ENCODE data around the gene LY6G5C. TPM values are rescaled to one million over a fixed set of nuclear protein-coding genes. Genes with fewer than 3 reads are reported as not detected.
A peak's percentile ranks its signal among the peaks of the same experiment; 100 is the strongest.

The LY6G5C gene
- total RNA-seq, 6 experiments from 2014 or later: 2.2 to 2.9 (median 2.8) TPM

DNA sequence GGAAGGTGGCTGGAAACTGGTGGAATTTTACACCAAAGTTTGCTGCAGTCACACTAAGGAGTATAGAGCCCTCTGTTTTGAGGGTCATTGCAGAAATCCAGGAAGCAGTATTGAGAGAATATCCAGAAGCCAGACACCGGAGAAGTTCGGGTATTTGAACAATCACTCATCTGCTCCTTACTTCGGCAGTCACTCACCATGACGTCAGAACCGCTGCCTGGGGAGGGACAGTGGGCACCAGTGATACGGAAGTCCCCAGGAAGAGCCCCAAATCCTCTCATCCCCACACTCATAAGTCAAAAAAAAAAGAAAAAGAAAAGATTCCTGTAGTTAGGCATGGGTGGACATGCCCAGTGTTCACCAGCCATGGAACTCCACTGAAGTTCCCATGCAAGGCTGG lies 4.0 kb downstream of the LY6G5C start:
- no peak overlapping the region for H3K27ac Mint-ChIP-seq
- H3K27me3 Mint-ChIP-seq (ENCODE audit: insufficient read depth): peaks cover 5% of the 10 kb centered on the region
- no peak overlapping the region for H3K4me3 Mint-ChIP-seq
- H3K36me3 Mint-ChIP-seq (ENCODE audit: low read depth): peaks cover 16% of the 10 kb centered on the region
- TF ChIP-seq, protein P1, sequence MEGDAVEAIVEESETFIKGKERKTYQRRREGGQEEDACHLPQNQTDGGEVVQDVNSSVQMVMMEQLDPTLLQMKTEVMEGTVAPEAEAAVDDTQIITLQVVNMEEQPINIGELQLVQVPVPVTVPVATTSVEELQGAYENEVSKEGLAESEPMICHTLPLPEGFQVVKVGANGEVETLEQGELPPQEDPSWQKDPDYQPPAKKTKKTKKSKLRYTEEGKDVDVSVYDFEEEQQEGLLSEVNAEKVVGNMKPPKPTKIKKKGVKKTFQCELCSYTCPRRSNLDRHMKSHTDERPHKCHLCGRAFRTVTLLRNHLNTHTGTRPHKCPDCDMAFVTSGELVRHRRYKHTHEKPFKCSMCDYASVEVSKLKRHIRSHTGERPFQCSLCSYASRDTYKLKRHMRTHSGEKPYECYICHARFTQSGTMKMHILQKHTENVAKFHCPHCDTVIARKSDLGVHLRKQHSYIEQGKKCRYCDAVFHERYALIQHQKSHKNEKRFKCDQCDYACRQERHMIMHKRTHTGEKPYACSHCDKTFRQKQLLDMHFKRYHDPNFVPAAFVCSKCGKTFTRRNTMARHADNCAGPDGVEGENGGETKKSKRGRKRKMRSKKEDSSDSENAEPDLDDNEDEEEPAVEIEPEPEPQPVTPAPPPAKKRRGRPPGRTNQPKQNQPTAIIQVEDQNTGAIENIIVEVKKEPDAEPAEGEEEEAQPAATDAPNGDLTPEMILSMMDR (IDR thresholded peaks at IDR 0.05): no peak
- peaks cover 17% of the 10 kb centered on the region for H3K4me1 Mint-ChIP-seq (ENCODE audit: low read depth)
- no peaks in the 10 kb centered on the region for H3K9me3 Mint-ChIP-seq
- DNase-seq: no peak

DNA sequence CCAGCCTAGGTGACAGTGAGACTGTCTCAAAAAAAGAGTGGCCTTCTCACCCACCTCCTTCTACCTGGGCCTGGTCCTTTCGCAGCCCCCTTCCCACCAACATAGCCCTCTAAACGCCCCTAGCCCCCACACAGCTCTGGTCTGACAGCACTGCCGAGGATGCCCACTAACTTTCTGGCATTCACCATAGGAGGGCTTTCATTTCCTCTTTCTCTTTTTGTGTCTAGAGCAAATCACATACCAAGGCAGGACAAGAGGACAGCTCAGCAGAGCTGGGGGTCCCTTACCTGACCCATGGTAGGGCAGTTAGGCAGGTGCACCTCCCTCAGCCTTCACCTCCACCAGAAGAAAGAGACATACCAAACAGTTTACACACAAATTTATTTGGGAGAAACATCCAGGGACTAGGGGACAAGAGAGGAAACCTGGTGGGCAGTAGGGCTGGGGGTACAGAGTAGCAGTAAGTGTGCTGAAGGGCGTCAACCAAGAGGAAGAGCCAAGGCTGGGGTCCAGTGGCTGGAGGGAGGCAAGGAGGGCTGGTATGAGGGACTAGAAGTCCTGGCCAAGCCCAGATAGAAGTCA lies 4.5 kb downstream of the LY6G5C start:
- Mint-ChIP-seq H3K4me3 (no peak overlapping the region), H3K27me3 (ENCODE audit: insufficient read depth) (peaks cover 5% of the 10 kb centered on the region), H3K36me3 (ENCODE audit: low read depth) (peaks cover 18% of the 10 kb centered on the region), H3K9me3 (no peaks in the 10 kb centered on the region), H3K4me1 (ENCODE audit: low read depth) (peaks cover 14% of the 10 kb centered on the region), H3K27ac (no peak overlapping the region)
- no peak for DNase-seq
- TF ChIP-seq, protein P1 (IDR thresholded peaks at IDR 0.05): no peak

DNA sequence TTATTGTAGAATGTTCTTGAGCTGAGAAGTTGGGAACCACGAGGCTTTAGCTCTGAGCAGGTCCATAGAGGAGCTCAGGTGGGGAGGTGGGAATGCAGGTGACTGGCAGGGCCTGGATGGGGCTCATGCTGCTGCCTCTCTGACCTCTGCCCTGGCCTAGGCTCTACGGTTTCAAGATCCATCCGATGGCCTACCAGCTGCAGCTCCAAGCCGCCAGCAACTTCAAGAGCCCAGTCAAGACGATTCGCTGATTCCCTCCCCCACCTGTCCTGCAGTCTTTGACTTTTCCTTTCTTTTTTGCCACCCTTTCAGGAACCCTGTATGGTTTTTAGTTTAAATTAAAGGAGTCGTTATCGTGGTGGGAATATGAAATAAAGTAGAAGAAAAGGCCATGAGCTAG lies 11.2 kb downstream of the LY6G5C start, which contains the start of gene LY6G5B:
LY6G5B (plus strand) TSS at position 301 of the 400 bp plus-strand sequence. CDS start 975 bp downstream, outside the sequence.
- Mint-ChIP-seq H3K36me3 (ENCODE audit: low read depth) (peaks cover 57% of the 10 kb centered on the region), H3K4me3 (no peak within 1 kb of the TSS), H3K9me3 (no peaks in the 10 kb centered on the region), H3K27me3 (ENCODE audit: insufficient read depth) (peaks cover 8% of the 10 kb centered on the region), H3K27ac (peak within 1 kb of the TSS; percentile 31), H3K4me1 (ENCODE audit: low read depth) (peaks cover 40% of the 10 kb centered on the region)
- TF ChIP-seq, protein P1 (IDR thresholded peaks at IDR 0.05): no peak
- DNase-seq: no peak

DNA sequence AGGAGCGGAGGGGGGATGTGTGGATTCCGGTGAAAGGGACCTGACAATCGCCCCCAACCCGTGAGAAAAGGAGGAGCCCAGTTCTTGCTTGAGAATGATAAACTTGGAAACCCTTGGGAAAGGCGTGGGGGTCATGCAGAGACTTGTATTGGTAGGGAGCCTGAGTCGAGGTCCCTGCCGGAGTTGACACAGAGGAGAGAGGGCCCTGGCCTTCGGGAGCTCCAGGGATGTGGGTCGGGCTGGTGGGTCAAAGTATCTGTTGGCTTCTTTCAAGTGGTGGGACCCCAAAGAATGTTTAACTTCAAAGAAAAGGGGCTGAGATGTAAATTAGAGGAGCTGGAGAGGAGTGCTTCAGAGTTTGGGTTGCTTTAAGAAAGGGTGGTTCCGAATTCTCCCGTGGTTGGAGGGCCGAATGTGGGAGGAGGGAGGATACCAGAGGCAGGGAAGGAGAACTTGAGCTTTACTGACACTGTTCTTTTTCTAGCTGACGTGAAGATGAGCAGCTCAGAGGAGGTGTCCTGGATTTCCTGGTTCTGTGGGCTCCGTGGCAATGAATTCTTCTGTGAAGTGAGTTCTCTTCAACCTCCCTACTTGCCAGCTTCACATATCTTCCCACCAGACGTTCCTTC lies 14.4 kb downstream of the LY6G5C start:
- Mint-ChIP-seq H3K27me3 (ENCODE audit: insufficient read depth) (peaks cover 4% of the 10 kb centered on the region), H3K4me3 (peak overlapping the region; percentile 95), H3K9me3 (no peaks in the 10 kb centered on the region), H3K36me3 (ENCODE audit: low read depth) (peaks cover 52% of the 10 kb centered on the region), H3K4me1 (ENCODE audit: low read depth) (peaks cover 63% of the 10 kb centered on the region), H3K27ac (peak overlapping the region; percentile 98)
- TF ChIP-seq, protein P1 (IDR thresholded peaks at IDR 0.05): no peak
- no peak for DNase-seq

DNA sequence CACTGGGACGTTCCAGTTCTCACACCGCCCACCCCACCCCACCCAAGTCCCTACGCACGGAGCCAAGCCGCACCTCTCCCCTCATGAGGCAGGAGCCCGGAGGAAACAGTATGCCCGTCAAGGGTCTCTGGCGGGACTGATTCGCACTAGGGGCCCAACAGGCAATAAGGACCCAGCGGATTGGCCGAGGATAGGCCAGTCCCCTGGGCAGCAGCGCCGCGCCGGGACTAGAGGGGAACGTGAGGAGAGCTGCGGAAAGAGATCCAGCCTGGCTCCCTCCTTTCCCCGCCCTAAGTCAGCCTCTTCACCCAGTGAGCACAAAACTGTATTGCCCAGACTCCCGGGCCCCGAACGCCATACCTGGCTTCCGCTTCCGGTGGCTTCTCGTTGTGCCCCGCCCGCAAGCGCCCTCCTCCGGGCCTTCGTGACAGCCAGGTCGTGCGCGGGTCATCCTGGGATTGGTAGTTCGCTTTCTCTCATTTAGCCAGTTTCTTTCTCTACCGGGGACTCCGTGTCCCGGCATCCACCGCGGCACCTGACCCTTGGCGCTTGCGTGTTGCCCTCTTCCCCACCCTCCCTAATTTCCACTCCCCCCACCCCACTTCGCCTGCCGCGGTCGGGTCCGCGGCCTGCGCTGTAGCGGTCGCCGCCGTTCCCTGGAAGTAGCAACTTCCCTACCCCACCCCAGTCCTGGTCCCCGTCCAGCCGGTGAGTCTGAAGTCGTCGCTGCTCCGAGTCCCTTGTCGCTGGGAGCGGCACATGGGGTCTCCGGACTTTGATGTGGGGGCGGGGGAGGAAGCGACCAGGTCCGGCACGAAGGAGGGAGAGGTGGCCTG lies 15.1 kb downstream of the LY6G5C start, which contains the start of gene CSNK2B:
CSNK2B (plus strand) TSS at position 580 of the 836 bp plus-strand sequence. CDS start 752 bp downstream, outside the sequence.
- H3K4me1 Mint-ChIP-seq (ENCODE audit: low read depth): peaks cover 70% of the 10 kb centered on the region
- DNase-seq: peak; percentile 97
- H3K27me3 Mint-ChIP-seq (ENCODE audit: insufficient read depth): peaks cover 4% of the 10 kb centered on the region
- peak within 1 kb of the TSS; percentile 98 for H3K27ac Mint-ChIP-seq
- H3K9me3 Mint-ChIP-seq: no peaks in the 10 kb centered on the region
- peaks cover 46% of the 10 kb centered on the region for H3K36me3 Mint-ChIP-seq (ENCODE audit: low read depth)
- H3K4me3 Mint-ChIP-seq: peak within 1 kb of the TSS; percentile 95
- TF ChIP-seq, protein P1 (IDR thresholded peaks at IDR 0.05): peak; percentile 47
